HepG2 (cell line): ENCODE data around the gene AGR2. TPM values are rescaled to one million over a fixed set of nuclear protein-coding genes. Genes with fewer than 3 reads are reported as not detected.

Experiments
- ATAC-seq: fragments of 200-7000 bp; cut with Tn5 transposase; 3 replicates; pipeline ENCODE4 v1.9.1; 2020; ENCODE audit warnings: mild to moderate bottlenecking, moderate library complexity
- BruUV-seq: library from RNA; stranded (reverse); fragments of 400-500 nt; replicated peaks from 2 replicates; lab custom pipeline; 2021; lab: Mats Ljungman, UMichigan
- CTCF ChIA-PET: fragments of 300-600 bp; formaldehyde crosslinking; extraction: SDS; loops from one replicate; lab custom pipeline; 2021; ENCODE audit warnings: low total read pairs, inconsistent platforms, low intra/inter-chr PET ratio; lab: Yijun Ruan, JAX
- POLR2A ChIA-PET: fragments of 350-600 bp; sonication (Branson Sonifier 250); formaldehyde crosslinking; loops from one replicate; lab custom pipeline; 2020; ENCODE audit warnings: antibody characterized with exemption, inconsistent platforms; lab: Yijun Ruan, JAX
- DNase-seq: peaks from one replicate; pipeline ENCODE4 v3.0.0-alpha.2; 2015; ENCODE audit warnings: low spot score
- FAIRE-seq: peaks from 3 replicates; lab custom pipeline; 2011; peaks lifted over from hg19 to GRCh38; lab: Jason Lieb, UNC
- H2AFZ ChIP-seq: one replicate; pipeline ENCODE4 v1.6.1; 2011; ENCODE audit warnings: low read length, inconsistent platforms
- H3K27ac ChIP-seq: fragments of 300-600 bp; 3 replicates; pipeline ENCODE4 v1.8.0; 2011; ENCODE audit warnings: mixed run types, mild to moderate bottlenecking, mixed read lengths, low read length, inconsistent platforms; ENCODE audit not compliant: insufficient read depth; ENCODE audit errors: extremely low read length
- H3K27me3 ChIP-seq, 2 experiments: fragments of 200-600 bp in 1 of 2; 2 replicates in 1 of 2; 3 replicates in 1 of 2; pipeline versions ENCODE4 v1.6.0 to v1.8.0; 2011; ENCODE audit warnings: low read length in 2 of 2, mild to moderate bottlenecking in 2 of 2, moderate library complexity in 2 of 2, inconsistent platforms in 1 of 2; ENCODE audit not compliant: insufficient read depth in 2 of 2, control insufficient read depth in 1 of 2
- H3K36me3 ChIP-seq, 2 experiments: fragments of 200-600 bp in 1 of 2; replicated peaks in 1 of 2; 2 replicates in 1 of 2; 3 replicates in 1 of 2; pipeline versions ENCODE4 v1.5.1 to v1.8.0; 2011; ENCODE audit warnings: low read length in 2 of 2, inconsistent platforms in 1 of 2; ENCODE audit not compliant: insufficient read depth in 2 of 2, control insufficient read depth in 1 of 2
- H3K4me1 ChIP-seq: 2 replicates; pipeline ENCODE4 v1.5.1; 2012; ENCODE audit warnings: low read length, inconsistent platforms; ENCODE audit not compliant: insufficient read depth
- H3K4me2 ChIP-seq: 2 replicates; pipeline ENCODE4 v1.6.0; 2011; ENCODE audit warnings: low read depth, low read length, inconsistent platforms
- H3K4me3 ChIP-seq, 3 experiments: fragments of 200-600 bp in 1 of 3; sonication (generic), shearing (Covaris generic) in 1 of 3; replicated peaks in 1 of 3; 2 replicates each; pipeline ENCODE4 v1.5.1; 2011 to 2016; ENCODE audit warnings: low read length in 3 of 3, inconsistent platforms in 2 of 3, low read depth in 2 of 3, mild to moderate bottlenecking in 2 of 3, control low read depth in 1 of 3, mixed read lengths in 1 of 3; ENCODE audit not compliant: insufficient read depth in 1 of 3
- H3K79me2 ChIP-seq: one replicate; pipeline ENCODE4 v1.6.1; 2011; ENCODE audit warnings: low read length, inconsistent platforms; ENCODE audit not compliant: insufficient read depth
- H3K9ac ChIP-seq: 2 replicates; pipeline ENCODE4 v1.6.0; 2011; ENCODE audit warnings: mild to moderate bottlenecking, low read depth, low read length, inconsistent platforms; ENCODE audit not compliant: insufficient read depth
- H3K9me3 ChIP-seq: 2 replicates; pipeline ENCODE4 v1.5.1; 2012; ENCODE audit warnings: mild to moderate bottlenecking, low read length
- H4K20me1 ChIP-seq: 2 replicates; pipeline ENCODE4 v1.6.0; 2011; ENCODE audit warnings: inconsistent platforms, mild to moderate bottlenecking, low read length, moderate library complexity; ENCODE audit not compliant: insufficient read depth
- KIAA2018 ChIP-seq: sonication (generic); formaldehyde crosslinking; IDR thresholded peaks from 2 replicates; pipeline ENCODE4 v1.5.0; 2020; ENCODE audit warnings: mild to moderate bottlenecking, missing genetic modification reagents, borderline replicate concordance
- MAFG ChIP-seq: sonication (generic); formaldehyde crosslinking; IDR thresholded peaks from 2 replicates; pipeline ENCODE4 v1.5.1; 2020; ENCODE audit warnings: mild to moderate bottlenecking, missing genetic modification reagents
- NR0B2 ChIP-seq: sonication (generic); formaldehyde crosslinking; IDR thresholded peaks from 2 replicates; pipeline ENCODE4 v1.4.0; 2020; ENCODE audit warnings: mild to moderate bottlenecking, missing genetic modification reagents
- TARDBP ChIP-seq: sonication (generic); formaldehyde crosslinking; IDR thresholded peaks from 2 replicates; pipeline ENCODE4 v1.8.0; 2022; ENCODE audit warnings: mild to moderate bottlenecking, missing genetic modification reagents
- TOE1 ChIP-seq: sonication (generic); formaldehyde crosslinking; IDR thresholded peaks from 2 replicates; pipeline ENCODE4 v1.4.0; 2020; ENCODE audit warnings: mild to moderate bottlenecking, missing genetic modification reagents
- ZBED4 ChIP-seq: sonication (generic); formaldehyde crosslinking; IDR thresholded peaks from 2 replicates; pipeline ENCODE4 v1.4.0; 2020; ENCODE audit warnings: missing genetic modification reagents, borderline replicate concordance
- ZNF512B ChIP-seq: sonication (generic); formaldehyde crosslinking; IDR thresholded peaks from 2 replicates; pipeline ENCODE4 v1.5.1; 2020; ENCODE audit warnings: missing genetic modification reagents, mild to moderate bottlenecking, borderline replicate concordance
- WGBS: methylation state at CpG from one replicate; pipeline ENCODE4 v1.1.6; 2017; ENCODE audit warnings: low lambda C conversion rate; 5-methylcytosine and 5-hydroxymethylcytosine counted together
- in situ Hi-C: cut with HindIII; loops from 2 replicates; pipeline ENCODE4 v1.10.0; 2017; ENCODE audit warnings: low pct_unique_long_range_greater_than_20kb; ENCODE audit not compliant: extremely low pct_ligation_motif_present
- intact Hi-C: fragments of 100-400 bp; cut with micrococcal nuclease; formaldehyde crosslinking; loops from one replicate; pipeline ENCODE4 v1.10.0; 2022; ENCODE audit not compliant: unreplicated experiment
- polyA plus RNA-seq, 8 experiments: library from polyadenylated mRNA; depleted of rRNA in 3 of 8; stranded (reverse) in 7 of 8; unstranded in 1 of 8; fragments of >200 nt; fragmentation: Illumina TruSeq in 4 of 8; extraction: Trizol in 4 of 8; gene quantifications; 2 replicates each; pipeline versions ENCODE4 v1.2.1 to v1.2.3, GENCODE V29; 2011 to 2016; ENCODE audit warnings: low read depth in 4 of 8, missing spikeins in 1 of 8, mixed read lengths in 1 of 8; ENCODE audit not compliant: insufficient read depth in 1 of 8
- total RNA-seq, 5 experiments: library from RNA; depleted of rRNA; stranded (reverse); fragments of >200 nt; fragmentation: Illumina TruSeq; extraction: Trizol; gene quantifications; 2 replicates each; pipeline ENCODE4 v1.2.3, GENCODE V29; 2016; ENCODE audit warnings: low read depth in 1 of 5

Gene AGR2
- total and polyA plus RNA-seq, 2 of the 13 experiments (the other 11 are each of a cell fraction or from before 2014, with no cell fraction given): 1.7 to 2.9 TPM

GRCh38 chr7:16778476-16778875 is 26.3 kb downstream of the AGR2 start (continued):
- no peak for TF ChIP-seq KIAA2018
- TF ChIP-seq NR0B2: no peak
- no peak for TF ChIP-seq TARDBP (CRISPR knock-in tag)

- no peak for FAIRE-seq
- Histone ChIP-seq H3K4me2 (no peak overlapping the region), H4K20me1 (no peaks in the 10 kb centered on the region), H3K9me3 (no peaks in the 10 kb centered on the region), H3K36me3 (no peaks in the 10 kb centered on the region), H3K27ac (no peak overlapping the region), H3K9ac (no peak overlapping the region), H3K79me2 (no peaks in the 10 kb centered on the region), H3K4me1 (no peaks in the 10 kb centered on the region), H3K27me3 (no peaks in the 10 kb centered on the region), H2AFZ (no peak overlapping the region), H3K4me3 (no peak overlapping the region)
- no TSS peak for BruUV-seq
- intact Hi-C loops: no loop called here
- ATAC-seq: no peak
- in situ Hi-C loops: no loop called here
- ChIA-PET POLR2A (no interaction called here), CTCF (no interaction called here)
- WGBS: 59% methylated on average over 7 of the region's 7 CpGs
- no peak for DNase-seq
- no peak for TF ChIP-seq MAFG (CRISPR knock-in tag)
- TF ChIP-seq ZBED4 (CRISPR knock-in tag): no peak
- TF ChIP-seq TOE1: no peak
- no peak for TF ChIP-seq ZNF512B (CRISPR knock-in tag)
Measured at GRCh38 chr7:16776053-16776452, 28.7 kb downstream of the AGR2 start.
